B cell (primary cell): ENCODE data around the gene ZNF574. TPM values are rescaled to one million over a fixed set of nuclear protein-coding genes. Genes with fewer than 3 reads are reported as not detected.
A peak's percentile ranks its signal among the peaks of the same experiment; 100 is the strongest.

Experiments used
- ATAC-seq: fragments of 200-7000 bp; cut with Tn5 transposase; one replicate; pipeline ENCODE4 v1.10.0; 2021; ENCODE audit warnings: low read depth, mild to moderate bottlenecking, moderate number of reproducible peaks, moderate library complexity
- CTCF ChIA-PET: fragments of 350-600 bp; sonication (Branson Sonifier 250); formaldehyde crosslinking; loops from one replicate; lab custom pipeline; 2021; ENCODE audit warnings: antibody characterized with exemption, inconsistent platforms; lab: Charles Lee
- POLR2A ChIA-PET: fragments of 350-600 bp; sonication (Branson Sonifier 250); formaldehyde crosslinking; loops from one replicate; lab custom pipeline; 2021; ENCODE audit warnings: antibody characterized with exemption; lab: Charles Lee
- DNase-seq: peaks from one replicate; pipeline ENCODE4 v3.0.0; 2013
- H2AFZ ChIP-seq: 2 replicates; pipeline ENCODE4 v1.6.1; 2012; ENCODE audit warnings: mild to moderate bottlenecking, low read depth, low read length; ENCODE audit not compliant: insufficient read depth, poor library complexity, severe bottlenecking
- H3K27ac ChIP-seq, 2 donors: 1 replicate in 1 of 2; 2 replicates in 1 of 2; pipeline ENCODE4 v1.5.1; 2012 to 2013; ENCODE audit warnings: low read length in 2 of 2, mild to moderate bottlenecking in 2 of 2, moderate library complexity in 1 of 2
- H3K27me3 ChIP-seq, 4 experiments: fragments of 200-600 bp in 1 of 4; sonication (generic) in 1 of 4; replicated peaks in 1 of 4; 1 replicate in 2 of 4; 2 replicates in 2 of 4; pipeline versions ENCODE4 v1.6.1 to v1.7.0; 2013 to 2016; ENCODE audit warnings: low read length in 3 of 4, mild to moderate bottlenecking in 2 of 4, mixed read lengths in 1 of 4, moderate library complexity in 1 of 4; ENCODE audit not compliant: insufficient read depth in 4 of 4, control insufficient read depth in 3 of 4; ENCODE audit errors: control extremely low read depth in 1 of 4
- H3K36me3 ChIP-seq, 2 experiments: replicated peaks in 1 of 2; 1 replicate in 1 of 2; 2 replicates in 1 of 2; pipeline versions ENCODE4 v1.6.1 to v1.7.1; 2013; ENCODE audit warnings: low read length in 1 of 2; ENCODE audit not compliant: insufficient read depth in 2 of 2, control insufficient read depth in 1 of 2; ENCODE audit errors: control extremely low read depth in 1 of 2, extremely low read depth in 1 of 2
- H3K4me1 ChIP-seq, 2 donors: fragments of 200-600 bp in 1 of 2; sonication (generic) in 1 of 2; 1 replicate in 1 of 2; 2 replicates in 1 of 2; pipeline versions ENCODE4 v1.5.1 to v1.6.1; 2013 to 2017; ENCODE audit warnings: low read length in 2 of 2; ENCODE audit not compliant: control insufficient read depth in 2 of 2, insufficient read depth in 2 of 2
- H3K4me2 ChIP-seq: replicated peaks from 2 replicates; pipeline ENCODE3; 2012; ENCODE audit warnings: mild to moderate bottlenecking, low read depth, low read length; ENCODE audit not compliant: poor library complexity, severe bottlenecking
- H3K4me3 ChIP-seq, 5 experiments: fragments of 200-600 bp in 1 of 5; sonication (generic) in 1 of 5; 1 replicate in 3 of 5; 2 replicates in 2 of 5; pipeline versions ENCODE4 v1.5.1 to v1.7.0; 2011 to 2016; ENCODE audit warnings: low read length in 4 of 5, mild to moderate bottlenecking in 4 of 5, low read depth in 2 of 5, control low read depth in 1 of 5, moderate library complexity in 1 of 5; ENCODE audit not compliant: insufficient read depth in 1 of 5; ENCODE audit errors: control extremely low read depth in 1 of 5, extremely low read depth in 1 of 5
- H3K79me2 ChIP-seq: fragments of 200-600 bp; sonication (generic); one replicate; pipeline ENCODE4 v1.6.0; 2016; ENCODE audit warnings: low read length; ENCODE audit not compliant: control insufficient read depth, insufficient read depth
- H3K9ac ChIP-seq: fragments of 200-600 bp; sonication (generic); 2 replicates; pipeline ENCODE4 v1.6.1; 2017; ENCODE audit warnings: mild to moderate bottlenecking, low read length, moderate library complexity
- H3K9me3 ChIP-seq, 3 donors: one replicate each; pipeline versions ENCODE4 v1.6.1 to v1.7.1; 2013; ENCODE audit warnings: low read length in 2 of 3; ENCODE audit not compliant: control insufficient read depth in 2 of 3, insufficient read depth in 1 of 3; ENCODE audit errors: control extremely low read depth in 1 of 3
- H4K20me1 ChIP-seq: 2 replicates; pipeline ENCODE4 v1.6.0; 2012; ENCODE audit warnings: mild to moderate bottlenecking, low read length; ENCODE audit not compliant: insufficient read depth, control insufficient read depth, poor library complexity, severe bottlenecking
- H3K27ac Mint-ChIP-seq: one replicate; pipeline ENCODE4 v1.8.0; 2021; ENCODE audit warnings: mixed read lengths
- H3K27me3 Mint-ChIP-seq: one replicate; pipeline ENCODE4 v1.8.0; 2021; ENCODE audit warnings: mixed read lengths
- H3K4me1 Mint-ChIP-seq: one replicate; pipeline ENCODE4 v1.8.0; 2021; ENCODE audit warnings: mixed read lengths
- H3K4me3 Mint-ChIP-seq: one replicate; pipeline ENCODE4 v1.8.0; 2021; ENCODE audit warnings: mixed read lengths
- H3K9me3 Mint-ChIP-seq: one replicate; pipeline ENCODE4 v1.8.0; 2022; ENCODE audit warnings: mixed read lengths; ENCODE audit not compliant: insufficient read depth
- EZH2 ChIP-seq: IDR thresholded peaks from 2 replicates; pipeline ENCODE4 v1.6.1; 2012; ENCODE audit warnings: borderline replicate concordance, low read depth, mild to moderate bottlenecking, moderate library complexity, low read length; ENCODE audit not compliant: insufficient read depth, poor library complexity, severe bottlenecking
- WGBS: methylation state at CpG from one replicate; pipeline ENCODE4 v1.1.5; 2013; ENCODE audit warnings: missing lambda C conversion rate; ENCODE audit not compliant: insufficient coverage; 5-methylcytosine and 5-hydroxymethylcytosine counted together
- intact Hi-C: fragments of 100-400 bp; cut with micrococcal nuclease; formaldehyde crosslinking; loops from one replicate; pipeline ENCODE4 v1.10.0; 2022
- polyA plus RNA-seq: library from polyadenylated mRNA; depleted of rRNA; stranded (reverse); fragments of >200 nt; gene quantifications from 2 replicates; pipeline ENCODE4 v1.2.3, GENCODE V29; 2012
- total RNA-seq, 2 donors: library from RNA; stranded (reverse); fragments of 120-200 nt in 1 of 2; gene quantifications; 1 replicate in 1 of 2; 2 replicates in 1 of 2; pipeline versions ENCODE4 v1.2.3 to v1.2.4, GENCODE V29; 2013 to 2022
- TF ChIP-seq, protein P1 (sequence below): fragments of 200-600 bp; IDR thresholded peaks from one replicate; pipeline ENCODE4 v1.8.0; 2022; ENCODE audit warnings: antibody characterized with exemption, mild to moderate bottlenecking

ZNF574 gene
- total and polyA plus RNA-seq, 2 donors (not counting 1 experiment from before 2014, with no cell fraction given): 27.4 to 29.1 TPM

DNA sequence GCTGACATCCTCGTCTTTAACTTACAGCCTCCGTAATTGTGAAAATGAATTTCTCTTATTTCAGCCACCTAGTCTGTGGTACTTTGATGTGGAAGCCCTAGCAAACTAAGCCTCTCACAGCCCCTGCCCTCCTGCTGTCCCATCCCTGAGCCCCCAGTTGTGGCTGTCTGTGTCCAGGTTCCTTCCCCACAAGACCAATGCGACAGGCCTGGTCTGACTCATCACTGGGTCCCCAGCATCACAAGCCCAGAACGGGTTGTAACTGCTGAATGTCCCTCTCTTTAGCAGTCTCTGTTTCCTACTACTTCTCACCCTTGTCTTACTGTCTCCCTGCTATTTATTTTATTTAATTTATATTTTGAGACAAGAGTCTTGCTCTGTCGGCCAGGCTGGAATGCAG is 50.6 kb downstream of the ZNF574 start:
- DNase-seq (no peak), ATAC-seq (no peak)
- Histone ChIP-seq H4K20me1 (peaks cover 27% of the 10 kb centered on the region), H3K4me3 (peak overlapping the region in 1 of 5 experiments; percentile 29), H3K4me2 (peak overlapping the region; percentile 90), H2AFZ (no peak overlapping the region), H3K36me3 (peaks cover 0 to 50% of the 10 kb centered on the region in 2 experiments), H3K27me3 (no peaks in the 10 kb centered on the region), H3K79me2 (peaks cover 98% of the 10 kb centered on the region), H3K4me1 (peaks cover 77 to 96% of the 10 kb centered on the region in 2 donors), H3K9me3 (no peaks in the 10 kb centered on the region), H3K27ac (peak overlapping the region; percentile 43 to 96), H3K9ac (no peak overlapping the region)
- peak overlapping the region; percentile 93 for H3K27ac Mint-ChIP-seq
- no peak for TF ChIP-seq EZH2
- CTCF ChIA-PET: interaction anchor here (1.6 to 3.9 kb wide), 3 partner anchors 12 to 153 kb away, joined by 6 to 65 read pairs (median 63); no protein-coding TSS in a partner anchor
- no peaks in the 10 kb centered on the region for H3K27me3 Mint-ChIP-seq
- H3K4me1 Mint-ChIP-seq: peaks cover 89% of the 10 kb centered on the region
- no peaks in the 10 kb centered on the region for H3K9me3 Mint-ChIP-seq
- 55% methylated on average over 3 of the region's 5 CpGs for WGBS
- POLR2A ChIA-PET: interaction anchor here (0.6 to 3.6 kb wide), 2 partner anchors 11 to 277 kb away, joined by 4 to 77 read pairs; no protein-coding TSS in a partner anchor
- peak overlapping the region; percentile 75 for H3K4me3 Mint-ChIP-seq
- intact Hi-C loops: loop anchor here (5.0 kb wide), 1 partner anchor 296 kb away; no protein-coding TSS in a partner anchor

DNA sequence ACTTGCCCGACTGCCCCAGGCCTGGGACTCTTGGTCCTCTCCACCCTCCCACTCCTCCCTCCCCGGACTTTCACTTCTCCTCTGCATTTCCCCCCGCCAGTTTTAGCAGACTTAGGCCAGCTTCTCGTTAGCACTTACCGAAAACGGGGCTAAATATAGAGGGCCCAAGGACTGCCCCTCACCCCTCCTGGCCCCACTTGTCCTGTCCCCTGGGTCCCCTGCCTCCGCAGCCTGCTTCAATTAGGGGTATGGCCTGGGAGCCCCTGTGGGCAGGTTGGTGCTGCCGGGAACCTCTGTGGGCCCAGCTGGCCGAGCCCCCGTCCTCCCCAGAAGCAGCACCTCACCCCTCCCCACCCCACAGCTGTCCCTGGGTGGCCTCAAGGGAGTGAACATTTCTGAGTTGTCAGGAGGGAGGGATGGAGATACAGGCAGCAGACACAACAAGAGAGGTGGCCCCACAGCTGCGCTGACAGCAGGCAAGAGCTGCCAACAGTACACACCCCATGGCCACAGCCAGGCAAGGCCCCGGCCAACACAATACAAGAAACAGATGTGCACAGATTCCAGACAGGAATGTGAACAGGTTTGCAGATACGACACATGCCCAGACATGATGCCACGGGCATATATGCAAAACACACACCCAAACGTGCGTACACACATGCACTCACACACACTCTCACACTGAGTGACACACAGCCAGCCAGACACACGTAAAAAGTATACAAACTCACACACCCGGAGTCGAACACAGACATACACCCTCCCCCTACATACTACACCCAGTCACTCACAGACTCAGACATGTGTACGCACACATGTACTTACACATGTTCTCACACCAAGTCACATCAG is 53.7 kb downstream of the ZNF574 start:
- Mint-ChIP-seq H3K9me3 (no peaks in the 10 kb centered on the region), H3K4me1 (peaks cover 87% of the 10 kb centered on the region), H3K27ac (peak overlapping the region; percentile 92), H3K4me3 (peak overlapping the region; percentile 92), H3K27me3 (no peaks in the 10 kb centered on the region)
- TF ChIP-seq, protein P1, sequence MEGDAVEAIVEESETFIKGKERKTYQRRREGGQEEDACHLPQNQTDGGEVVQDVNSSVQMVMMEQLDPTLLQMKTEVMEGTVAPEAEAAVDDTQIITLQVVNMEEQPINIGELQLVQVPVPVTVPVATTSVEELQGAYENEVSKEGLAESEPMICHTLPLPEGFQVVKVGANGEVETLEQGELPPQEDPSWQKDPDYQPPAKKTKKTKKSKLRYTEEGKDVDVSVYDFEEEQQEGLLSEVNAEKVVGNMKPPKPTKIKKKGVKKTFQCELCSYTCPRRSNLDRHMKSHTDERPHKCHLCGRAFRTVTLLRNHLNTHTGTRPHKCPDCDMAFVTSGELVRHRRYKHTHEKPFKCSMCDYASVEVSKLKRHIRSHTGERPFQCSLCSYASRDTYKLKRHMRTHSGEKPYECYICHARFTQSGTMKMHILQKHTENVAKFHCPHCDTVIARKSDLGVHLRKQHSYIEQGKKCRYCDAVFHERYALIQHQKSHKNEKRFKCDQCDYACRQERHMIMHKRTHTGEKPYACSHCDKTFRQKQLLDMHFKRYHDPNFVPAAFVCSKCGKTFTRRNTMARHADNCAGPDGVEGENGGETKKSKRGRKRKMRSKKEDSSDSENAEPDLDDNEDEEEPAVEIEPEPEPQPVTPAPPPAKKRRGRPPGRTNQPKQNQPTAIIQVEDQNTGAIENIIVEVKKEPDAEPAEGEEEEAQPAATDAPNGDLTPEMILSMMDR: no peak
- no peak for TF ChIP-seq EZH2
- Histone ChIP-seq H3K79me2 (peaks cover 95% of the 10 kb centered on the region), H3K9me3 (no peaks in the 10 kb centered on the region), H3K4me1 (peaks cover 60 to 85% of the 10 kb centered on the region in 2 donors), H3K4me2 (peak overlapping the region; percentile 90), H3K27me3 (no peaks in the 10 kb centered on the region), H4K20me1 (peaks cover 27% of the 10 kb centered on the region), H3K36me3 (peaks cover 0 to 28% of the 10 kb centered on the region in 2 experiments), H3K27ac (peak overlapping the region; percentile 56 to 71), H3K4me3 (peak overlapping the region; percentile 61 to 100 (median 98)), H2AFZ (no peak overlapping the region), H3K9ac (peak overlapping the region; percentile 95)
- ChIA-PET POLR2A (interaction anchor here (0.6 to 3.6 kb wide), 9 partner anchors 9 to 167 kb away, joined by 3 to 77 read pairs (median 5); partner anchors contain the start of genes CIC, DEDD2 and ZNF574), CTCF (interaction anchor here (0.6 to 3.9 kb wide), 17 partner anchors 10 to 489 kb away, joined by 3 to 65 read pairs (median 4); no protein-coding TSS in a partner anchor)
- intact Hi-C loops: loop anchor here (1.0 to 5.0 kb wide), 7 partner anchors 8 to 293 kb away; partner anchors contain the start of genes CD79A and ZNF574
- 5% methylated on average over 18 of the region's 20 CpGs for WGBS
- DNase-seq (peak; percentile 88), ATAC-seq (peak; percentile 72)
